Activated effector memory CD4-positive, alpha-beta T cell treated with anti-CD3 and anti-CD28 coated beads, Interleukin-2, amount 50 U/mL, for 16 hours (primary cell): Measurements from ENCODE around the gene ANXA3.

Experiments
- DNase-seq: peaks from one replicate; pipeline ENCODE4 v3.0.0-alpha.2; 2020

ANXA3 gene

GRCh38 chr4:78613522-78614321 lies 62.2 kb downstream of the ANXA3 start:
- no peak for DNase-seq

DNA sequence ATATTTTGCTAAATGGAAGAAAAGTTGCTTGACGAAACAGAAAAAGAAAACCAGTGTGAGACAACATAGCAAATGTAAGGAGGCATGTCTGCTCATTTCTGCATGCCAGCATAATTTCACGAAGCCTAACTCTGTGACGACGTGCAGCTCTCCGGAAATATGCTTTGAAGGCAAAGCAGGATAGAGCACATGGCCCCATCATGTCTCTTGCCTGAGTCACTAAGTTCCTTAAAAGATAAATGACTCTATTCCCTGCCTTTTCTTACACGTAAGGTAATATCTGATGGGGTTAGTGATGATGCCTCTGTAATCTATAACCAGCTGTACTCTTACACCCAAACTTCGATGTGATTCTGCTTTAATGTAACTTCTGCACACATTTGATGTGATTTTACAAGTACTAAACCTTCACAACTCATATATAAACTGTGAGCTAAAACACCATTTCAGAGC lies 64.5 kb downstream of the ANXA3 start:
- no peak for DNase-seq

GRCh38 chr4:78618436-78618835 lies 66.9 kb downstream of the ANXA3 start:
- no peak for DNase-seq

GRCh38 chr4:78621395-78621794 lies 69.8 kb downstream of the ANXA3 start:
- no peak for DNase-seq

- no peak for DNase-seq
Measured at GRCh38 chr4:78622253-78622979, 70.8 kb downstream of the ANXA3 start.

DNA sequence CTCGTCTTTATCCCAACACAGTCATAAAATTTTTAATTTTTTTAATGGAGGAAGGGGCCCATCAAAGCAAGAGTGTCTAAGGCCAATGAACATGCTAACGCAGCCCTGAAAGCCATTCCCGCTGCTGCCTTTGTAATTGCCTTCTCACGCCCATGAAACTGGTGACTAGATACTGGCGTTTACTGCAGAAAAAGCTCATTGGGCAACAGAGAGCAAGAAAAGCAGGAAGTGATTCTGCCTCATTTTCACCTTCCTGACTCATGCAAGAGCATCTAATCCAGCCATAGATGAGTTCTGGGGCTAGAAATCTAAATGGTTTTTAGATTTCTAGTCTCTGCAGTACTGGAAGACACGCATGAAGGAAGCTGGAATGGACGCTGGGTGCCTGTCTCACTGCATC lies 72.5 kb downstream of the ANXA3 start:
- no peak for DNase-seq

DNA sequence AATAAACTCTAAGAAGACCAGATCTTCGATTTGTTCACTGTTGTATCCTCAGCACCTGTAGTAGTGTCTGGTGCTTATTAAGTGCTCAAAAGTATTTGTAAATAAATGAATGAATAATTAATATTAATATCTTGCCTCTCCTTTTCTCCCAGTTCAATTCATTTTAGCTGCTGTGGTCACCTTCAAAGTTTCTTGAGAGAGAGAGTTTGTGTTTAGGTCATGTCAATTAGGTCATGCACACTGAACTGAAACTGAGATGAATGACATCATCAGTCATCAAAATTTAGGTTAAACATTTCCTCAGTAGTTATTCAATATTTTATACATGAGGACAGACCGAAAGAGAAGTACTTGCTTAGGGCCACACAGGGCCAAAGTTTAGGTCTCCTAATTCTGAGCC lies 73.5 kb downstream of the ANXA3 start:
- no peak for DNase-seq

DNA sequence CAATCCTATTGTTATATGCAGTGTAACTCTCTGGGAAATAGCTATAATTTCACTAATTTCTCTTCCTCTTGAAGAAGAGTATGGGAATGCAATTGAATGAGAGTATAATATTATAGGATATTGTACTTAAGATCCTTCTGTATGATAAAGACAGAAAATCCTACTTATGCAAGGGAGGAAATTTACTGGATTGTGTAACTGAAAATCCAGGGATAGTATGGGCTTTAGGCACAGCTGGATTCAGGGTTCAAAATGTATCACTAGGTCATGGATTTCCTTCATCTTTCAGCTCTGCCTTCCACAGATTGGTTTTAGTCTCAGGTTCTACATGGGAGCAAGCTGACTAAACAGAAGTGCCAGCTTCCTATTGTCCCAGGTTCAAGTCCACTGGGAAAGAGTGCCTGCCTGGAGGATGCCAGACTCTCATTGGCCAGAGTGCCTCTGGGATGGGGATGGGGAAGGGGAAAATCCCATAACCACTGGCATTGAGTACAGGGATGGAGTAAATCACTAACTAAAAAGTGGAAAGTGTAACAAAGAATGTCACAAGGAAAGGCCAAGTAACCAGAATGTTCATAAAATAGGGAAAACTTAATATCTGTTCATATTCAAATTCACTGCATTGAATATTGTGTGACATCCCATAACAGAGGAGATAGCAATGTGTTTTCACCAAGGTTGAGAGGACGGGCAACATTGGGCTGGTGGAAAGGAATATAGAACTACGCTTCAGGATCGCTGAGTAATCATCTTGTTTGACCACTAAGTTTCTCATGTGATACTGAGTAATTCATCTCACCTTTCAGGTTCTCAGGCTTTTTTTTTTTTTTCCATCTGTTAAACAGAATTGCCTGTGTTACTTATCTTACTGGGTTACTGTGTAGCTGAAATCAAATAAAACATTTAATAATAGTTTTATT lies 75.7 kb downstream of the ANXA3 start:
- DNase-seq, result no peak

DNA sequence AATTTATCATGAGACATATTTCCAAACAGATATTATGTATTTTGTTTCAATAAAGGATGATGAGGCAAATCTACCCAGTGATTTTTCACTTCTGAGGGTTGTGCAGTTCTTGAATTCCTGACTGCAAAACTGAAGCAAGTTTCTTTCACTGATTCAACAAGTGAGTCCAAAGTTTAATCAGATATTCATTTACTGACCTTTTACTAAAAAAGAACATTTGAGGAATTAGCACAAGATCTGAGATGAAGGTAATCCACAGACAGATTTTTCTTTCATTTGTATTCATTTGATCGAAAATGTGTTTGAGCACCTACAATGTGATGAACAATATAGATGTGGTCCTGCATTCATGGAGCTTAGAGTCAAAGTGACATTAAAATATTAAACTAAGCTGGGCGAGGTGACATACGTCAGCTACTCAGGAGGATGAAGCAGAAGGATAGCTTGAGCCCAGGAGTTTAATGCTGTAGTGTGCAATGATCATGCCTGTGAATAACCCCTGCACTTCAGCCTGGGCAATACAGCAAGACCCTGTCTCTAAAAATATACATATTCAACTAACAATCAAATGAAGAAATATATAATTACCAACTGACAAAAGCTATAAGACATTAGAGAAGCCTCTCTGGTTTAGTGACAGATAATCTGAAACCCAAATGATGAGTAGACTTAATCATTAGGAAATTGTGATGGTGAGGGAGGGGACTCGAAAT lies 76.6 kb downstream of the ANXA3 start:
- DNase-seq, result no peak

DNA sequence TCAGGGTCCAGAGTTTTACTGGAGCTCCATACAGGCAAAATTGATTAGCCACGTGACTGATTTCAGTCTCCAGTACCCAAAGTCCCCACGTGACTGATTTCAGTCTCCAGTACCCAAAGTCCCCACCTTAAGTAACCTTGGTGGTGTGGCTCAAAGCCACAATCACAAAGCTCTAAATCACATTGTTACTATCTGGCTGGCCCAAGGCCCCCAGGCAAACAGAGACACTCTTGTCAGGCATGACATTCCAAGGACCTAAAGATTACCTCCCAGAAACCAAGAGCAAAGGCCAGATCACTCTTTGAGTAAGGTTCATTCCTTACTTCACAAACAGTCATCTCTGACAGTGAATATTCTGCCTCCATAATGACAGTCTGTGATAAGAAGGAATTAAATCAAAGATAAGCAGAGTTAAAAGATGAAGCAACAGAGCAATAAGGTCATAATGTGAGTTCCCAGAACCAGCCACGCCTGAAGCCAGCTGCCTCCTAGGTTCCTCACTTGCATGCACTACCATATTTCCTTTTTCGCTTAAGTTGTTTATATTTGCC lies 78.5 kb downstream of the ANXA3 start:
- DNase-seq, result no peak

- no peak for DNase-seq
Measured at GRCh38 chr4:78630615-78631014, 79.0 kb downstream of the ANXA3 start.

DNA sequence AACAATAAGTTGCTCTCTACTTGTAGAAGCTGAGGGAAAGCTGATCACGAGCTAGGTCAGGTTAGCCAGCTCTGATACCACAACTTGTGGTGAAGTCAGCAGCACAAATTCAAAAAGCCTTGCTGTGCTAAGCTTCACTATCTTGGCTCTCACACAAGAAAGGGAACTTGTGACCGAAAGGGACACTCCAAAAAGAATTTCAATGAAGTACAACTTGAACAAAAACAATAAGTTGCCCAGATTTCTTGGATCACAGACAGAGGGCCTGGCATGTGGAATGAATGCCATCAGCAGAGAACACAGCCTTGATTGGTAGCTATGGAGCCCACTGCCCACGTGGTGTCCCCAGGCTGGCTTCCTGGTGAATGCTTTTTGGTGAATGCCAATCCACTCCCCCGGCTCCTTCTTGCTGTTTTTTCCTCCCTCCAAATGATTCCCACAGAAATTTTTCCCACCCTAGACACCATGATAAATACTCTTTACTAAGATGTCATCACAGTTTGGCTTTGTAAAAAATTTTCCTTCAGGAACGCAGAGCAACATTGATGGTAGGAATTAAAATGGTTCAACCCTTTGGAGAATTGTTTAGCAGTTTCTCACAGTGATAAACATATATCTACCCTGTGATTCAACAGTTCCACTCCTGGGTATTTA lies 82.6 kb downstream of the ANXA3 start:
- no peak for DNase-seq

DNA sequence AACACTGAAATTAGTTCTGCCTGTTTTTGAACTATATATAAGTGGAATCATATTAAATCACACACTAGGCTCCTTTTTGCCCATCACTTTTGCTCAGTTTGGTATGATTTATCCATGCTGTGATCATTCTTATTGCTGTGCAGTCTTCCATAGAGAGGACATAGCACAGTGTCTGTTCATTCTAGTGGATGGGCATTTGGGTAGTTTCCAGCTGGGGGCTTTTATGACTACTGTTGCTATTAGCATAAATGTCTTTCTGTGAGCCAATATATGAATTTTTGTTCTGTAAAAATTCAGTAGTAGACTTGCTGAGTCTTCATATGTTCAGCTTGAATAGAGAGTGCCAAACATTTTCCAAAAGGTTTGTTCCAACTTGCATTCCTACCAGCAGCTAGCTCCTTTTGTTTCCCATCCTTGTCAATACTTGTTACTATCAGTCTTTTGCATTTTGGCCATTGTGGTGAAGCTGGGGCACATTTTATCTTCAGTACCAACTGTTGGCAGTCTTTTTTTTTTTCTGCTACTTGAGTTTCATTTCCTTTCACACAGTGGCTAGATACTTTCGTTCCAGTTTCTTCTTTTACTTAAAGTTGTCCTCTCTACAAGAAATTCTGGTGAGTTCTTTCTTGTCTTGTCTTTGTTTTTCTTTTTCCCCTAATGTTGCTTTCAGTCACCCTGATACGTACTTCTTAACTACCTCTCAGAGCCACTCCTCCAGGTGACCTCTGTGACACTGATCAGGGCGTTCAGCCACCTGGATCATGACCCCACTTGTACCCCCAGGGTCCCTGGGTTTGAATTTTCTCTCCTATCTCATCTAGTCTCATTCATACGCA lies 87.0 kb downstream of the ANXA3 start:
- DNase-seq, result no peak

DNA sequence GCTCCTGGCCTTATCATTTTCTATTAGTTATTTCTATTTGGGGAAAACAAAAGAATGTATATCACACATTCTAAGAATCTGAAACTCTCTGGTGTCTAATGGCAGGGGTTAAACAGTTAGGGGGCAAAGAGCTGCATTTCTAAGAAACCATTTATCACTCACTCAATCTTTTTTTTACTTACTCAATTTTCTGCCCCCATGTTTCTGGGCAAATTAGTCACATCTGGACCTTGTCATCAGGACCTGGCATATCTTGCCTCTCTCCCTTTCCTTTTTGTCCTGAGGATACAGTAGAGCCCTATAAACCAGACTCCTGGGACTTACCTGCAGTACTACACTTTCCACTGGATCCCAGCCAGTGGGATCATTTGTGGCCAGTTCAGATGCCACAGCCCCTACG lies 89.1 kb downstream of the ANXA3 start:
- DNase-seq, result no peak

GRCh38 chr4:78642934-78643333 lies 91.4 kb downstream of the ANXA3 start:
- DNase-seq, result no peak

DNA sequence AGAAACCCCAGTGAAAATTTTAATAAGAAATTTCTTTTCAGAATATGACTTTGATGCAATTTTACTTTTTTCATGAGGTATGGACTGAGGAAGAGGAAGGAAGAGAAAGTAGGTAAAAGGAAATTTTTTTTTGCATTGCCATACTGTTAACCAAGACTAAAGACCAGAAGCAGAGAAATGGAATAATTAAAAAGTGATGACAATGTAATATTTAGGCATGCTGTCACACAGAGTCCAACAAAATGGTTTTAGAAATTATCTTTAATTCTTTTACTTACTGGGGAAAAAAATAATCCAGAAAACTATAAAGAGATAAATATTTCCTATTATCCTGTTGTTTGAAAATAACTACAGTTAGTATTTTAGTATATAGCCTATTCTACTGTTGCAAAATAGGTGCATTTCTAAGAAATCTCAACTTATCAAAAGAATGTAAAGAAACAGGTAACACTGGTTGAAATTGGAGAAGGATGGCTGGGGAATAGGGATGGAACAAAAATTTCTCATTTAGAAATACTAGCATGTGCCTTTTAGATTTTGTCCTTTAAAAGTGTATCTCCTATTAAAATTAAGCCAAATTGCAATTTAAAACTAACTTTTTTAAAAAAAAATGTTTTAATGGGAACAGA lies 92.6 kb downstream of the ANXA3 start:
- no peak for DNase-seq

DNA sequence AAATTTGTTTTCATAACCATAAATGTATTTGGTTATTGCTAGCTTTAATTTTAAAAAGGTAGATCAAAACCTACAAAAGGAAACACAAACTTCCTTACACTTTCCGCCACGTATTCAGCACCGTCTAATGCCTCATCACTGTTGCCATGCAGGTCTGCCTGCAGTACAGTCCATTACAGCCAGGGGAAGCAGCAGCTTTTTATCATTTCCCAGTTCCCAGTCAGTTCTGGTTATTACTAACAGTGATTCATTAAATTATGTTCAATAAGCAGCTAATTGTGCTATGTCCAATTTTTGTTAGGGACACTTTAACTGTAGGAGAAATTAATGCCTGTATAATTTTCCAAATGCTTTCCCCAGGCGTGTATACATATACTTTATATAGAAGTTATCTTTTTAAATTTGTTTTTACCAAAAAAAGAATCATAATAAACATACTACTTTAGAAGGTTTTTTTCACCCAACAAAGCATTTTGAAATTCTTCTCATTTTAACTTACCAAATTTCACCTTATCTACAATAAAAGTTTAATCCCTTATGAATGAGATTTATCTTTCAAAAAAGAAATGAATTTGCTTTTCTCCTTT lies 93.3 kb downstream of the ANXA3 start:
- DNase-seq, result peak; percentile 72

DNA sequence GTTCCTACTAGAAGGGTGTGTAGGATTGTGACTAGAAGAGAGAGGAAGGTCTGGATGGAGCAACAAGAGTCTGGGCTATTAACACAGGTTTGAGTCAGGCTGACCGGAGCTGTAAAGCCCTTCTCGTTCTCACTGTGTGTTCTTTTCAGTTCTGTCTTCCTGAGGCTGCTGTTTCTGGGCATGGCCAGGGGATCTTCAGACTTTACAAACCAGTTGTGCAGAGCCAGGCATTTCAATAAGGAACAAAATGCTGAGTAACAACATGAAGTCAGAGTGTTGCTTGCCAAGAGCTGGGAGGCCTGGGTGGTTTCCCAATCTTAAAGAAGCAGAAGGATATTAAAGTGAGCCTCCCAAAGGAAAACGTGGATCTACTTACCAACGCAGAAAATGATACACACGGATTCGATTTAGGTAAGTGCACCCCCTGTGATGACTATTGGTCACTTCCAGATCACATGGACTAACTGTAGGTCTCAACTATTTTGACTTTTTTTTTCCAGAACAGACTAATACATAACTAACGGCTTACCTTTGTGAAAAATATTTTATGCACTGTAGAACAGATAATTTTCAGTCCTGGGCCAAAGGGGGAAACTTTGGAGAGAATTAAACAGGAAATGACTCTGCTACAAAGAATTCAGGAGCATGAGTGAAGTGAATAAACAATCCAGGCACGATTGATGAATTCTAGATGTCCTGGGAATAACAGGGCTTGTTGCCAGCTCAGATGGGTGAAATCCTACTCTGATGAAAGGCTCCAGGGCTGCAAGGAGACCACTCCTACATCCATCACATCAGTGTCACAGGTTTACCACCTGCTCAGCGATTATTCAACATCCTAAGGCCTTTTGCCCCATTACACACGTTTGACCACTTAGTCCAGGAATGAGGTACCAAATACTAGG lies 94.5 kb downstream of the ANXA3 start:
- DNase-seq, result no peak

DNA sequence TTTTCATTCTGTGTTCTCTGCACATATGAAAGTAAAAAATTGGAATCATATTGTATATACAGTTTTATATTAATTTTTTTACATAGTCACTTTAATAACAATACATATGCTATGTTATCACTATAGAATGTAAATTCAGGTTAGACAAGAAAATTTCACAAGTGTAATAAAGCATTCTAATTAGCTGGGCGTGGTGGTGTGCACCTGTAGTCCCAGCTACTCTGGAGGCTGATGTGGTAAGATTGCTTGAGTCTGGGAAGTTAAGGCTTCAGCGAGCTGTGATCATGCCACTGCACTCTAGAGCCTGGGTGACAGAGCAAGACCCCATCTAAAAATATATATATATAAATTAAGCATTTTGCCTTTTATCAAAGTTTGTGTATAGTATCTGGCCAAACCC lies 95.7 kb downstream of the ANXA3 start:
- DNase-seq, result no peak
